DMS53 (cell line): Measurements from ENCODE around the gene EEIG2.
"Not testable (repeated sequence)": the region's sequence is repeated elsewhere in the genome, so short reads cannot be mapped to it uniquely, and the experiment has no call there.

Source experiments
- DNase-seq: peaks from one replicate; lab custom pipeline; 2025; lab: John Stamatoyannopoulos, UW

The EEIG2 gene

GRCh38 chr1:108547493-108547892 is 12.4 kb upstream of the EEIG2 start:
- not testable (repeated sequence) for DNase-seq

GRCh38 chr1:108551137-108551862 is 8.6 kb upstream of the EEIG2 start:
- DNase-seq = no peak

- DNase-seq = no peak
Measured at GRCh38 chr1:108553905-108554304, 6.0 kb upstream of the EEIG2 start.

GRCh38 chr1:108554682-108555427 is 5.0 kb upstream of the EEIG2 start:
- DNase-seq = no peak

- DNase-seq = peak; percentile 15
Measured at GRCh38 chr1:108556066-108556465, 3.8 kb upstream of the EEIG2 start.

GRCh38 chr1:108556499-108556898 is 3.4 kb upstream of the EEIG2 start:
- DNase-seq = no peak

- no peak for DNase-seq
Measured at GRCh38 chr1:108557296-108557695, 2.6 kb upstream of the EEIG2 start.

GRCh38 chr1:108560189-108560873 is 431 bp downstream of the EEIG2 start:
- peak; percentile 67 for DNase-seq

- peak; percentile 55 for DNase-seq
Measured at GRCh38 chr1:108560874-108561459, 1.1 kb downstream of the EEIG2 start.

- DNase-seq = peak; percentile 94
Measured at GRCh38 chr1:108561689-108562326, 1.9 kb downstream of the EEIG2 start.

- DNase-seq = no peak
Measured at GRCh38 chr1:108563808-108564207, 3.9 kb downstream of the EEIG2 start.

GRCh38 chr1:108565081-108565480 is 5.2 kb downstream of the EEIG2 start:
- DNase-seq = no peak

GRCh38 chr1:108565512-108565911 is 5.6 kb downstream of the EEIG2 start:
- no peak for DNase-seq

- DNase-seq = no peak
Measured at GRCh38 chr1:108568589-108568988, 8.7 kb downstream of the EEIG2 start.

GRCh38 chr1:108569097-108569728 is 9.3 kb downstream of the EEIG2 start:
- no peak for DNase-seq

- peak; percentile 58 for DNase-seq
Measured at GRCh38 chr1:108570128-108570527, 10.2 kb downstream of the EEIG2 start.

GRCh38 chr1:108570998-108571401 is 11.1 kb downstream of the EEIG2 start:
- DNase-seq = no peak

- DNase-seq = no peak
Measured at GRCh38 chr1:108572182-108572581, 12.3 kb downstream of the EEIG2 start.

- DNase-seq = no peak
Measured at GRCh38 chr1:108573183-108573582, 13.3 kb downstream of the EEIG2 start.

- no peak for DNase-seq
Measured at GRCh38 chr1:108574008-108574407, 14.1 kb downstream of the EEIG2 start.

- DNase-seq = no peak
Measured at GRCh38 chr1:108575375-108575774, 15.5 kb downstream of the EEIG2 start.
